Peyer's patch (tissue), 4 donors: ENCODE measurements around the gene CHKA.

ENCODE experiments used
- CTCF ChIP-seq, 6 experiments: fragments of 450-650 bp in 4 of 6; fragments of 200-600 bp in 2 of 6; sonication (generic) in 1 of 6; IDR thresholded peaks; one replicate each; pipeline ENCODE4 v1.5.1; 2017 to 2019; ENCODE audit warnings: antibody characterized with exemption in 6 of 6, mild to moderate bottlenecking in 3 of 6, moderate library complexity in 1 of 6
- POLR2A ChIP-seq, 2 donors: fragments of 450-650 bp; IDR thresholded peaks; one replicate each; pipeline ENCODE4 v1.5.1; 2017; ENCODE audit warnings: antibody characterized with exemption in 2 of 2, mild to moderate bottlenecking in 2 of 2, moderate library complexity in 2 of 2

- TF ChIP-seq POLR2A (IDR thresholded peaks at IDR 0.05): no peak
- TF ChIP-seq CTCF (IDR thresholded peaks at IDR 0.05): no peak
These were observed 87.5 kb downstream of the CHKA start for GRCh38 chr11:68033708-68034045.
